Tibial nerve (tissue), 4 donors: ENCODE data around the gene MAGEF1. TPM values are rescaled to one million over a fixed set of nuclear protein-coding genes. Genes with fewer than 3 reads are reported as not detected.
"Not testable (repeated sequence)": the region's sequence is repeated elsewhere in the genome, so short reads cannot be mapped to it uniquely, and the experiment has no call there.

Source experiments
- DNase-seq, 2 donors: peaks; one replicate each; pipeline ENCODE4 v3.0.0-alpha.2; 2019; ENCODE audit warnings: low spot score in 2 of 2
- H3K27ac ChIP-seq, 4 donors: fragments of 200-600 bp; sonication (generic) in 3 of 4; one replicate each; pipeline ENCODE4 v1.5.1; 2017 to 2019; ENCODE audit warnings: mild to moderate bottlenecking in 1 of 4
- H3K27me3 ChIP-seq, 2 donors: fragments of 200-600 bp; sonication (generic) in 1 of 2; one replicate each; pipeline versions ENCODE4 v1.5.1 to v1.6.0; 2017 to 2019
- H3K36me3 ChIP-seq, 3 donors: fragments of 200-600 bp; sonication (generic); one replicate each; pipeline ENCODE4 v1.5.1; 2018 to 2019
- H3K4me1 ChIP-seq, 4 donors: fragments of 200-600 bp; sonication (generic) in 3 of 4; one replicate each; pipeline ENCODE4 v1.5.1; 2017 to 2019
- H3K4me3 ChIP-seq, 4 donors: fragments of 200-600 bp; sonication (generic) in 3 of 4; one replicate each; pipeline ENCODE4 v1.5.1; 2017 to 2019; ENCODE audit warnings: mild to moderate bottlenecking in 1 of 4, moderate library complexity in 1 of 4
- H3K9me3 ChIP-seq, 4 donors: fragments of 200-600 bp; sonication (generic) in 3 of 4; one replicate each; pipeline ENCODE4 v1.5.1; 2017 to 2019
- EP300 ChIP-seq, 2 donors: sonication (generic); formaldehyde crosslinking; IDR thresholded peaks; one replicate each; pipeline ENCODE4 v1.6.1; 2017; ENCODE audit warnings: antibody characterized with exemption in 2 of 2, mild to moderate bottlenecking in 1 of 2
- POLR2A ChIP-seq, 2 donors: fragments of 450-650 bp; IDR thresholded peaks; one replicate each; pipeline ENCODE4 v1.6.1; 2017; ENCODE audit warnings: antibody characterized with exemption in 2 of 2, mild to moderate bottlenecking in 2 of 2, moderate library complexity in 2 of 2
- WGBS, 2 donors: methylation state at CpG; one replicate each; pipeline ENCODE4 v1.1.5; 2018; 5-methylcytosine and 5-hydroxymethylcytosine counted together
- total RNA-seq, 4 donors: library from RNA; depleted of rRNA; stranded (reverse); fragments of >200 nt; gene quantifications; one replicate each; pipeline ENCODE4 v1.1.0, GENCODE V29; 2016
- TF ChIP-seq, protein P1 (sequence below), 5 experiments: fragments of 200-600 bp in 3 of 5; fragments of 450-650 bp in 2 of 5; sonication (generic) in 3 of 5; IDR thresholded peaks; one replicate each; pipeline ENCODE4 v1.5.1; 2016 to 2019; ENCODE audit warnings: antibody characterized with exemption in 5 of 5, mild to moderate bottlenecking in 3 of 5, moderate library complexity in 2 of 5

The MAGEF1 gene
- total RNA-seq, 4 donors from 2014 or later = 29.6 to 48.1 (median 42.4) TPM

DNA sequence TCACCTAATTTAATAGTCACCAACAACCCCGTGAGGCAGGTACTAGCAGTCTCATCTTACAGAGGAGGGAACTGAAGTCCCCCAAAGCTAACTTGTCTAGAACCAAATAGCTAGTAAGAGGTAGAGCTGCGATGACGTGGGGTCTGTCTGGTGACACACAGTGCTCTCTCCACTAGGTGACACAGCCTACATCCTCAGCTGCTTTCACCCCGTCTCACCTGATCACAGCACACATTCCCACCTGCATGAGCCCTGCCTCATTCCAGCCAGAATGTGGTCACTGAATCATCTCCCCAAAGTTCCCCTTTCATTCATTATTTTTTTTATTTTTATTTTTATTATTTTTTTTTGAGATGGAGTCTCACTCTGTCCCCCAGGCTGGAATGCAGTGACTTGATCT is 21.3 kb upstream of the MAGEF1 start:
- Histone ChIP-seq H3K4me3 (no peak overlapping the region), H3K36me3 (no peaks in the 10 kb centered on the region), H3K9me3 (no peaks in the 10 kb centered on the region), H3K27ac (no peak overlapping the region), H3K4me1 (peaks cover 0 to 5% (median 0%) of the 10 kb centered on the region in 4 donors), H3K27me3 (no peaks in the 10 kb centered on the region)
- DNase-seq = no peak
- WGBS, 2 donors = 91 to 97% methylated on average over 4 of the region's 4 CpGs
- TF ChIP-seq, protein P1, sequence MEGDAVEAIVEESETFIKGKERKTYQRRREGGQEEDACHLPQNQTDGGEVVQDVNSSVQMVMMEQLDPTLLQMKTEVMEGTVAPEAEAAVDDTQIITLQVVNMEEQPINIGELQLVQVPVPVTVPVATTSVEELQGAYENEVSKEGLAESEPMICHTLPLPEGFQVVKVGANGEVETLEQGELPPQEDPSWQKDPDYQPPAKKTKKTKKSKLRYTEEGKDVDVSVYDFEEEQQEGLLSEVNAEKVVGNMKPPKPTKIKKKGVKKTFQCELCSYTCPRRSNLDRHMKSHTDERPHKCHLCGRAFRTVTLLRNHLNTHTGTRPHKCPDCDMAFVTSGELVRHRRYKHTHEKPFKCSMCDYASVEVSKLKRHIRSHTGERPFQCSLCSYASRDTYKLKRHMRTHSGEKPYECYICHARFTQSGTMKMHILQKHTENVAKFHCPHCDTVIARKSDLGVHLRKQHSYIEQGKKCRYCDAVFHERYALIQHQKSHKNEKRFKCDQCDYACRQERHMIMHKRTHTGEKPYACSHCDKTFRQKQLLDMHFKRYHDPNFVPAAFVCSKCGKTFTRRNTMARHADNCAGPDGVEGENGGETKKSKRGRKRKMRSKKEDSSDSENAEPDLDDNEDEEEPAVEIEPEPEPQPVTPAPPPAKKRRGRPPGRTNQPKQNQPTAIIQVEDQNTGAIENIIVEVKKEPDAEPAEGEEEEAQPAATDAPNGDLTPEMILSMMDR (IDR thresholded peaks at IDR 0.05) = no peak
- TF ChIP-seq POLR2A (IDR thresholded peaks at IDR 0.05) = no peak
- TF ChIP-seq EP300 (IDR thresholded peaks at IDR 0.05) = no peak

DNA sequence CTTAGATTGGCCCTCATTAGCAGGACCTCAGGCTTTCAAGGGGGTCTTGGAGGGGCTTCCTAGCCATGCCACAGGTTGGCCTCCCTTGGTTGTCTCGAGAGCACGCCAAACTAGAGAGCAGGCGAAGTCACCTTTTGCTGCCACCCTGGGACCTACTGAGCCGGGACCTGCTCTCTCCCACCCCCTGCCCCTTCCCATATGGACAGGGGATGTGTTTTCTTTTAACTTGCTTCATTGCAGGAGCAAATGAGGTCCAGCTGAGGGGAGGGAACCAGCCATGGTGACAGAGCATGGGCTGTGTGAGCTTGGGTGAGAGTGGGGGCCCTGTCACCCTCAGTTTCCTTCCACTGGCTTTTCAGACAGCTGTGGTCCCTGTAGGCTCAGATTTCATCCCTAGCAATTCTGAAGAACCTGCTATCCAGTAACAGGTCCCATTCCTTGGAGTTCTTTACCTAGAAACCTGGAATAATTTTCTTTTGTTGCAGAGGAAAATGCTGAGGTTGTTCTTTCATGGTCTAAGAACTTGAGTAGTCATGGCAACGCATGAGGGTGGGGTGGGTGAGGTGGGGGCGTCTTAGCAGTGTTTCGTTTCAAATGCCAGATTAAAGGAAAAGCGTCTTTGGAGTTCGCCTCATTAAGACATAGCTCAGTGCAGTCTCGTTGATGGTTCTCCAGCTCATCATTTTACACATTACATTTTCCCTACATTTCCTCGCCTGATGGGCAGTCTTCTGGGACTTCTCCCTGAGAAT is 20.1 kb upstream of the MAGEF1 start:
- Histone ChIP-seq H3K36me3 (no peaks in the 10 kb centered on the region), H3K4me1 (peaks cover 0 to 11% (median 3%) of the 10 kb centered on the region in 4 donors), H3K9me3 (no peaks in the 10 kb centered on the region), H3K4me3 (no peak overlapping the region), H3K27ac (no peak overlapping the region), H3K27me3 (no peaks in the 10 kb centered on the region)
- 68 to 75% methylated on average over 11 of the region's 11 CpGs for whole genome bisulfite sequencing, 2 donors
- TF ChIP-seq EP300 (IDR thresholded peaks at IDR 0.05) = no peak
- DNase-seq = no peak

DNA sequence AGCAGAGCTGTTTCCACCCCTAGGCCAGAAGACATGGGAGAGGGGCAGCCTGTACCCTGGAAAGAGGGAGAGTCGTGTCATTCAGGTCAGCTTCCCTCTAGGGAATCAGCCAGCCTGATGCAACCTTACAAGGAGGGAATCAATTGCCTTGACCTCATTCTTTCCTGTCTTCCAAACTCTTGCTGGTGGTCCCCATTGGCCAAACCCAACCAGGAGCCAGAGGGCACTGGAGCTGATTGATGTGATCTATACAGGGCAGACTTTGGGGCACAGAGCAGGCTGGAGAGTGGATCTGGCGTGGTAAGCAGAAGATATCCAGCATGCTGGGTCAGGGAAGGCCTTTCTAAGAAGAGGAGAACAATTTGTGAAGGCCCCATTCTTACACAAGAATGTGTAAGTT is 19.1 kb upstream of the MAGEF1 start:
- Histone ChIP-seq H3K4me3 (no peak overlapping the region), H3K9me3 (no peaks in the 10 kb centered on the region), H3K4me1 (peaks cover 0 to 11% (median 3%) of the 10 kb centered on the region in 4 donors), H3K27ac (no peak overlapping the region), H3K36me3 (no peaks in the 10 kb centered on the region), H3K27me3 (no peaks in the 10 kb centered on the region)
- TF ChIP-seq EP300 (IDR thresholded peaks at IDR 0.05) (no peak), POLR2A (IDR thresholded peaks at IDR 0.05) (no peak)
- TF ChIP-seq, protein P1 (IDR thresholded peaks at IDR 0.05) = no peak
- WGBS, 2 donors = 90 to 96% methylated on average over 2 of the region's 2 CpGs
- DNase-seq = no peak

DNA sequence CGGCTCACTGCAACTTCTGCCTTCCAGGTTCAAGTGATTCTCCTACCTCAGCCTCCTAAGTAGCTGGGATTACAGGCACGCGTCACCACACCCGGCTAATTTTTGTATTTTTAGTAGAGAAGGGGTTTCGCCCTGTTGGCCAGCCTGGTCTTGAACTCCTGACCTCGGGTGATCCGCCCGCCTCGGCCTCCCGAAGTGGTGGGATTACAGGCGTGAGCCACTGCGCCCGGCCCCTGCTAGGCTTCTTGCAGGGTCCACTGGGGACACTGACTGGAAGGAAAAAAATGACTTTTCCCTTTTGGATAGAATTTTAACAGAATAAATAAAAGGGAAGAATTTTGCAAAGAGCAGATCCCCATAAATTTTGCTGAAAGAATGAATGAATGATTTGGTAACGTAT is 17.3 kb upstream of the MAGEF1 start:
- WGBS, 2 donors = 93 to 97% methylated on average over 13 to 14 of the region's 14 CpGs
- H3K4me3 ChIP-seq, H3K27me3 ChIP-seq, H3K36me3 ChIP-seq, H3K9me3 ChIP-seq, H3K27ac ChIP-seq, DNase-seq: not testable (repeated sequence)
- H3K4me1 ChIP-seq = peaks cover 0 to 11% (median 3%) of the 10 kb centered on the region in 4 donors

DNA sequence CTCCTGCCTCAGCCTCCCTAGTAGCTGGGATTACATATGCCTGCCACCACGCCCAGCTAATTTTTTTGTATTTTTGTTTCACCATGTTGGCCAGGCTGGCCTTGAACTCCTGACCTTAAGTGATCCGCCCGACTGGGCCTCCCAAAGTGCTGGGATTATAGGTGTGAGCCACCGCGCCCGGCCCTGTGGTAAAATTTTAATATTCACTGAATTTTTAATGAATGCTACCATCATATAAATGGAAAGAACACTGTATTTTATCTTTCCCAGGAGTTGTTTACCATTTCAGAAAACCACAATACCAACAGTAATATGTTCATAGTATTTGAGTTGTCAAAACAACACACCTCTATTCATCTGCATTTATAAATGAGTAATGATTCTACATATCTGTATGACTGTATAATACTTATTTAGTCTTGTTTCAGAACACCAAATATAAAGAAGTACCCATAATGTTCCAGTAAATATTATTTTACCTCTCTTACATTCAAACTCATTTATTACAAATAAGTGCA is 16.2 kb upstream of the MAGEF1 start:
- Histone ChIP-seq H3K27me3 (no peaks in the 10 kb centered on the region), H3K27ac (no peak overlapping the region), H3K36me3 (no peaks in the 10 kb centered on the region), H3K4me1 (peaks cover 0 to 11% (median 3%) of the 10 kb centered on the region in 4 donors), H3K9me3 (no peaks in the 10 kb centered on the region), H3K4me3 (no peak overlapping the region)
- DNase-seq = no peak
- TF ChIP-seq POLR2A (IDR thresholded peaks at IDR 0.05) = no peak
- TF ChIP-seq EP300 (IDR thresholded peaks at IDR 0.05) = no peak
- TF ChIP-seq, protein P1 (IDR thresholded peaks at IDR 0.05) = no peak
- 82 to 84% methylated on average over 6 of the region's 6 CpGs for WGBS, 2 donors

DNA sequence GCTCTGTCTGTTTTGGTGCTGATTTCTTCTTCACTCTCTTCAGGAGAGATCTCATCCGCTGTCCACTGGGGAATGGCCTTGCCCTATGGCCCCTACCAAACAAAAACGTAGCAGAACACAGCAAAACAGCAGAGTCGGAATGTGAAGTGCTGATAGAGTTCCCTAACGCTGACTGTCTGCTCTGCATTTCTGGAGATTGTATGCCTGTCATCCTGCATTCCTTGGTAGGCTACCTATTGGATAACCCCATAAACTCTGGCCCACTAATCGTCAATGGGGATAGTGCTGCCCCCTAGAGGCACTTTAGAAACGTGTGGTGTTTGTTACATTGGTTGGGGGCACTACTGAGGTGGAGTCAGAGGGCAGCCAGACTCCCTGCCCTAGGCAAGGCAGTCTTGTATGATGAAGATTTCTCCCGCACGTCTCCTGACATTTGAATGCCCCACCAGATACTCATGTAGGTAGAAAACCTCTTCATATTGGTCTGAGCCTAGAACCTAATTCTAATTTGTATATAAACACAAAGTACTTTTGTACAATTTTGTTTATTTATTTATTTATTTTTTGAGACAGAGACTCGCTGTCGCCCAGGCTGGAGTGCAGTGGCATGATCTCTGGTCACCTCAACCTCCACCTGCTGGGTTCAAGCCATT is 15.6 kb upstream of the MAGEF1 start:
- WGBS, 2 donors = 25% methylated on average over 10 of the region's 10 CpGs
- Histone ChIP-seq H3K4me3 (no peak overlapping the region), H3K27me3 (no peaks in the 10 kb centered on the region), H3K27ac (no peak overlapping the region), H3K4me1 (peaks cover 0 to 11% (median 3%) of the 10 kb centered on the region in 4 donors), H3K36me3 (no peaks in the 10 kb centered on the region), H3K9me3 (no peaks in the 10 kb centered on the region)
- peak; percentile 40 to 79 for DNase-seq
- TF ChIP-seq, protein P1 (IDR thresholded peaks at IDR 0.05) = peak; percentile 59 to 86 (median 75)
- TF ChIP-seq POLR2A (IDR thresholded peaks at IDR 0.05) (no peak), EP300 (IDR thresholded peaks at IDR 0.05) (peak in 1 of 2 donors; percentile 39)
